Stomach (tissue), 9 donors: Measurements from ENCODE around the gene GAS6. TPM values are rescaled to one million over a fixed set of nuclear protein-coding genes. Genes with fewer than 3 reads are reported as not detected.

Source experiments
- DNase-seq, 2 donors: peaks; one replicate each; pipeline versions ENCODE4 v3.0.0 to v3.0.0-alpha.2; 2013 to 2019
- H3K27ac ChIP-seq, 5 donors: fragments of 200-600 bp in 4 of 5; sonication (generic) in 4 of 5; one replicate each; pipeline ENCODE4 v1.5.1; 2013 to 2019; ENCODE audit warnings: mild to moderate bottlenecking in 1 of 5, moderate library complexity in 1 of 5
- H3K27me3 ChIP-seq, 3 donors: fragments of 200-600 bp; sonication (generic); one replicate each; pipeline ENCODE4 v1.5.1; 2017 to 2019; ENCODE audit warnings: mixed run types in 1 of 3
- H3K36me3 ChIP-seq, 4 donors: fragments of 200-600 bp; sonication (generic); 1 replicate in 3 of 4; 2 replicates in 1 of 4; pipeline ENCODE4 v1.5.1; 2016 to 2019
- H3K4me1 ChIP-seq, 4 donors: fragments of 200-600 bp; sonication (generic); one replicate each; pipeline ENCODE4 v1.5.1; 2016 to 2019
- H3K4me3 ChIP-seq, 4 donors: fragments of 200-600 bp; sonication (generic) in 3 of 4; one replicate each; pipeline ENCODE4 v1.5.1; 2016 to 2019; ENCODE audit warnings: mild to moderate bottlenecking in 1 of 4
- H3K9me3 ChIP-seq, 4 donors: fragments of 200-600 bp; sonication (generic); one replicate each; pipeline ENCODE4 v1.5.1; 2016 to 2019
- EP300 ChIP-seq: sonication (generic); formaldehyde crosslinking; IDR thresholded peaks from one replicate; pipeline ENCODE4 v1.6.1; 2017; ENCODE audit warnings: antibody characterized with exemption
- POLR2A ChIP-seq, 4 donors: fragments of 450-650 bp; IDR thresholded peaks; one replicate each; pipeline ENCODE4 v1.6.1; 2016; ENCODE audit warnings: antibody characterized with exemption in 4 of 4, control low read depth in 2 of 4, mild to moderate bottlenecking in 1 of 4, moderate library complexity in 1 of 4
- POLR2AphosphoS5 ChIP-seq, 3 donors: sonication (generic); formaldehyde crosslinking; IDR thresholded peaks; one replicate each; pipeline ENCODE4 v1.6.1; 2016; ENCODE audit warnings: antibody characterized with exemption in 3 of 3
- WGBS, 5 donors: extraction: QIAGEN DNeasy Blood & Tissue Kit in 3 of 5; methylation state at CpG; one replicate each; pipeline versions ENCODE4 v1.1.5 to v1.1.7; 2013 to 2018; 5-methylcytosine and 5-hydroxymethylcytosine counted together
- intact Hi-C: fragments of 100-400 bp; cut with DNase I; formaldehyde crosslinking; loops from one replicate; pipeline ENCODE4 v1.15.1; 2023; ENCODE audit warnings: low total_unique reads
- polyA plus RNA-seq, 3 donors: library from polyadenylated mRNA; stranded (reverse); fragments of 200-250 nt; gene quantifications; one replicate each; pipeline ENCODE4 v1.2.3, GENCODE V29; 2013
- total RNA-seq, 5 donors: library from RNA; depleted of rRNA; stranded (reverse); fragments of >200 nt; gene quantifications; one replicate each; pipeline versions ENCODE4 v1.1.0 to v1.2.3, GENCODE V29; 2014 to 2016
- TF ChIP-seq, protein P1 (sequence below), 7 experiments: fragments of 450-650 bp in 4 of 7; fragments of 200-600 bp in 3 of 7; sonication (generic) in 3 of 7; IDR thresholded peaks; one replicate each; pipeline ENCODE4 v1.5.1; 2016 to 2019; ENCODE audit warnings: antibody characterized with exemption in 7 of 7, control low read depth in 2 of 7, mild to moderate bottlenecking in 1 of 7
- donor health status: healthy with polysubstance abuse.
- donor health status: Bipolar disorder and iron deficiency.
- donor health status: healthy.

Gene GAS6
- total and polyA plus RNA-seq, 8 donors, result 31.4 to 409 (median 92.9) TPM

DNA sequence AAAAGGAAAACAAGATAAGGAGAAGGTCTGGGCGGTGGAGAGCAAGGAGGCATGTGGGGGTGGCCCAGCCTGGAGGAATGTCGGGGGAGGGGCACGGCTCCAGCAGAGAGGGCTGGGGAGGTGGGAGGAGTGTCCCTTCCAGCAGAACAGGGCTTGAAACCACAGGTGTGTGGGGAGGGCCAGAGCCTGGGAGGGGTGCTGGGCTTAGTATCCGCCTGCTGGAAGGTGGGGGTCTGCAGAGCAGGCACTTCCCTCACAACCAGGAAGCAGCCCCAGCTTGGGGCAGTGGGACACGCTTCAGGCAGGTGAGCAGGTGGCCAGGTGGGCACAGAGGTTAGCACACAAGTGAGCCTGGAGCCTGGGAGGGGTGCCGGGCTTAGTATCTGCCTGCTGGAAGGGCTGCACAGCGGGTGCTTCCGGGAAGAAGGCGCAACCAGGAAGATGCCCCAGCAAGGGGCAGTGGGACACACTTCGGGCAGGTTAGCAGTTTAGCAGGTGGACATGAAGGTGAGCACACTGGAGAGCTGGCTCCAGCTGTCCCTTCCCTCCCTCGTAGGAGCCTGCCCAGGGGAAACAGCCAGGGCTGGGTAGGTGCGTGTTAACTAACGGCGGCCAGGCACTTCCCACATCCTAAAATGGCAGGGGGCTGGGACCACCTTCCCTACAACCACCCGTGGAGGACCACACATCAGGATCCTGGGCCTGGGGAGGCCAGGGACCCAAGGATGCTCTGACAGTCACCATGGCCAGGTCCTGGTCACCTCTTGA lies 3.0 kb downstream of the GAS6 start:
- 28 to 60% (median 42%) methylated on average over 14 to 15 of the region's 15 CpGs for WGBS, 5 donors
- Histone ChIP-seq H3K36me3 (no peaks in the 10 kb centered on the region), H3K4me1 (peaks cover 62 to 84% (median 70%) of the 10 kb centered on the region in 4 donors), H3K27me3 (peaks cover 0 to 24% (median 0%) of the 10 kb centered on the region in 3 donors), H3K4me3 (peak overlapping the region in 1 of 4 donors; percentile 89), H3K27ac (peak overlapping the region; percentile 71 to 94 (median 92)), H3K9me3 (no peaks in the 10 kb centered on the region)
- peak; percentile 82 to 86 for DNase-seq
- intact Hi-C loops, result no loop called here
- TF ChIP-seq, protein P1, sequence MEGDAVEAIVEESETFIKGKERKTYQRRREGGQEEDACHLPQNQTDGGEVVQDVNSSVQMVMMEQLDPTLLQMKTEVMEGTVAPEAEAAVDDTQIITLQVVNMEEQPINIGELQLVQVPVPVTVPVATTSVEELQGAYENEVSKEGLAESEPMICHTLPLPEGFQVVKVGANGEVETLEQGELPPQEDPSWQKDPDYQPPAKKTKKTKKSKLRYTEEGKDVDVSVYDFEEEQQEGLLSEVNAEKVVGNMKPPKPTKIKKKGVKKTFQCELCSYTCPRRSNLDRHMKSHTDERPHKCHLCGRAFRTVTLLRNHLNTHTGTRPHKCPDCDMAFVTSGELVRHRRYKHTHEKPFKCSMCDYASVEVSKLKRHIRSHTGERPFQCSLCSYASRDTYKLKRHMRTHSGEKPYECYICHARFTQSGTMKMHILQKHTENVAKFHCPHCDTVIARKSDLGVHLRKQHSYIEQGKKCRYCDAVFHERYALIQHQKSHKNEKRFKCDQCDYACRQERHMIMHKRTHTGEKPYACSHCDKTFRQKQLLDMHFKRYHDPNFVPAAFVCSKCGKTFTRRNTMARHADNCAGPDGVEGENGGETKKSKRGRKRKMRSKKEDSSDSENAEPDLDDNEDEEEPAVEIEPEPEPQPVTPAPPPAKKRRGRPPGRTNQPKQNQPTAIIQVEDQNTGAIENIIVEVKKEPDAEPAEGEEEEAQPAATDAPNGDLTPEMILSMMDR (IDR thresholded peaks at IDR 0.05), result no peak
- peak in 2 of 3 donors; percentile 9 to 30 for TF ChIP-seq POLR2AphosphoS5 (IDR thresholded peaks at IDR 0.05)

- peak; percentile 49 to 62 for DNase-seq
- H3K27ac ChIP-seq, result peak overlapping the region; percentile 71 to 94 (median 92)
- H3K27me3 ChIP-seq, result peaks cover 0 to 17% (median 0%) of the 10 kb centered on the region in 3 donors
- no peak overlapping the region for H3K4me3 ChIP-seq
- intact Hi-C loops, result no loop called here
- TF ChIP-seq, protein P1 (IDR thresholded peaks at IDR 0.05), result no peak
- TF ChIP-seq EP300 (no peak), POLR2AphosphoS5 (IDR thresholded peaks at IDR 0.05) (no peak), POLR2A (IDR thresholded peaks at IDR 0.05) (no peak)
- H3K36me3 ChIP-seq, result no peaks in the 10 kb centered on the region
- H3K9me3 ChIP-seq, result no peaks in the 10 kb centered on the region
- 40 to 59% (median 43%) methylated on average over 12 of the region's 12 CpGs for WGBS, 5 donors
- H3K4me1 ChIP-seq, result peaks cover 63 to 89% (median 77%) of the 10 kb centered on the region in 4 donors
Measured at GRCh38 chr13:113860051-113860664, 3.7 kb downstream of the GAS6 start.

GRCh38 chr13:113859311-113860050 lies 4.4 kb downstream of the GAS6 start:
- H3K4me1 ChIP-seq, result peaks cover 65 to 89% (median 79%) of the 10 kb centered on the region in 4 donors

More at GRCh38 chr13:113859311-113860050, 4.4 kb downstream of the GAS6 start:
- no peak for DNase-seq
- H3K4me3 ChIP-seq, result no peak overlapping the region
- intact Hi-C loops, result no loop called here
- H3K36me3 ChIP-seq, result no peaks in the 10 kb centered on the region
- H3K27me3 ChIP-seq, result peaks cover 0 to 12% (median 0%) of the 10 kb centered on the region in 3 donors
- H3K9me3 ChIP-seq, result no peaks in the 10 kb centered on the region
- H3K27ac ChIP-seq, result peak overlapping the region; percentile 71 to 94 (median 92)
- WGBS, 5 donors, result 87 to 96% (median 90%) methylated on average over 3 to 4 of the region's 4 CpGs
- TF ChIP-seq POLR2AphosphoS5 (IDR thresholded peaks at IDR 0.05) (no peak), EP300 (no peak), POLR2A (IDR thresholded peaks at IDR 0.05) (no peak)
- TF ChIP-seq, protein P1 (IDR thresholded peaks at IDR 0.05), result no peak
